HFF-Myc (cell line): ENCODE results near the gene UBE2E1.

Experiments used
- DNase-seq: peaks from one replicate; pipeline ENCODE4 v3.0.0-alpha.2; 2011; ENCODE audit warnings: low read depth; ENCODE audit errors: extremely low read depth
- H3K4me3 ChIP-seq: replicated peaks from 2 replicates; pipeline ENCODE4 v1.5.1; 2011; ENCODE audit warnings: low read depth, mild to moderate bottlenecking, control low read depth, low read length
- TF ChIP-seq, protein P1 (sequence below): IDR thresholded peaks from 2 replicates; pipeline ENCODE4 v1.5.1; 2012; ENCODE audit warnings: mild to moderate bottlenecking, low read depth, low read length, control low read depth; ENCODE audit errors: missing control alignments

The UBE2E1 gene

DNA sequence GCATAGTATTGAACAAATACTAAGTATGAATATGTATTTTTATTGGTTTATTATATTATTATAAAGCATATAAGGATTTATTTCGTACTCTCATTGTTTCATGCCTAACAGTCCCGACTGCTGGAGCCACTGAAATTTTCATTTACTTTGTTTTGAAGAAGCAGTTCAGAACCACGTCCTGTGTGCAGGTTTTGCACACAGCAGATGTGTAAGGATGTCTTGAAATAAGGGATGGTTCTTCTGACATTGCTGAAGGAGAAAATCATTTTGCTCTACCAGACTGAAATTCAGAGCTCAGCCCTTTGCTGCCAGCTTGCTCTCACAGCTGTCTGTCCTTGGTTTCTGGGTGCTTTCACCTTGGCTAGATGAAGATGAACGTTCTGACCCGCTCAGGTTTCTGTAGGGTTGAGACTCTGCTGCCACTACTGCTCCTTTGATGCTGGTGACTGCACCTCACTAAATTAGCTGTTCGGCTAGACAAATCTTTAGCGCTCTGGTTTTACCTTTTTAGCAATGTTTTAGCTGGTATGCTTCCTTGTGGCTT is 54.2 kb downstream of the UBE2E1 start:
- H3K4me3 ChIP-seq = no peak overlapping the region
- DNase-seq = no peak
- TF ChIP-seq, protein P1, sequence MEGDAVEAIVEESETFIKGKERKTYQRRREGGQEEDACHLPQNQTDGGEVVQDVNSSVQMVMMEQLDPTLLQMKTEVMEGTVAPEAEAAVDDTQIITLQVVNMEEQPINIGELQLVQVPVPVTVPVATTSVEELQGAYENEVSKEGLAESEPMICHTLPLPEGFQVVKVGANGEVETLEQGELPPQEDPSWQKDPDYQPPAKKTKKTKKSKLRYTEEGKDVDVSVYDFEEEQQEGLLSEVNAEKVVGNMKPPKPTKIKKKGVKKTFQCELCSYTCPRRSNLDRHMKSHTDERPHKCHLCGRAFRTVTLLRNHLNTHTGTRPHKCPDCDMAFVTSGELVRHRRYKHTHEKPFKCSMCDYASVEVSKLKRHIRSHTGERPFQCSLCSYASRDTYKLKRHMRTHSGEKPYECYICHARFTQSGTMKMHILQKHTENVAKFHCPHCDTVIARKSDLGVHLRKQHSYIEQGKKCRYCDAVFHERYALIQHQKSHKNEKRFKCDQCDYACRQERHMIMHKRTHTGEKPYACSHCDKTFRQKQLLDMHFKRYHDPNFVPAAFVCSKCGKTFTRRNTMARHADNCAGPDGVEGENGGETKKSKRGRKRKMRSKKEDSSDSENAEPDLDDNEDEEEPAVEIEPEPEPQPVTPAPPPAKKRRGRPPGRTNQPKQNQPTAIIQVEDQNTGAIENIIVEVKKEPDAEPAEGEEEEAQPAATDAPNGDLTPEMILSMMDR = no peak

DNA sequence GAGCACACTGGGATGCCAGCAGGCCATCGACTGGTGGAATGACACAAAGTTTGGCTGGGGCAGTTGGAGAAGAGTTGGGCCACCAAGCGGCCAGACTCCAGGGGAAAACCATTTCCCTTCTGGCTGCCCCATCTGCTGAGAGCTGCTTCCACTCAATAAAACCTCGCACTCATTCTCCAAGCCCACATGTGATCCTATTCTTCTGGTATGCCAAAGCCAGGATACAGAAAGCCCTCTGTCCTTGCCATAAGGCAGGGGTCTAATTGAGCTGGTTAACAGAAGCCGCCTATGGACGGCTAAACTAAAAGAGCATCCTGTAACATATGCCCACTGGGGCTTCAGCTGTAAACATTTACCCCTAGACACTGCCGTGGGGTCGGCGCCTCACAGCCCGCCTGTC is 55.9 kb downstream of the UBE2E1 start:
- no peak overlapping the region for H3K4me3 ChIP-seq
- TF ChIP-seq, protein P1 = no peak
- DNase-seq = no peak

DNA sequence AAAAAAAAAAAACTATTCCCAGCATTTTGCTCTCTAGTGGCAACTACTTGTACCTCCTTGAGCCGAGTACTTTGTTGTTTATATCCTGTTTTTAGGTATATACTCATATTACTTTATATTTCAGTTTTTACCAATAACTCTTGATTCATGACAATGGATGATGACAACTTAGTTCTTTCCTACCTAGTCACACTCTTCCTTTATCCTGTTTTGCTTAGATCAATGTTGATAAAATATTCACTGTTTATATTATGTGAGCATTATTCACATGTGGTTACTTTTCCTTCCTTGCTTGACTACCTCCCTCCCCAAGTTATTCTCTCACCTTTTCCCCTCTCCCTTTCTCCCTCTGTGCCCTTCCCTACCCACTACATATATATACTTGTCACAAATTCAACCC is 57.3 kb downstream of the UBE2E1 start:
- DNase-seq = no peak
- TF ChIP-seq, protein P1 = no peak
- no peak overlapping the region for H3K4me3 ChIP-seq

DNA sequence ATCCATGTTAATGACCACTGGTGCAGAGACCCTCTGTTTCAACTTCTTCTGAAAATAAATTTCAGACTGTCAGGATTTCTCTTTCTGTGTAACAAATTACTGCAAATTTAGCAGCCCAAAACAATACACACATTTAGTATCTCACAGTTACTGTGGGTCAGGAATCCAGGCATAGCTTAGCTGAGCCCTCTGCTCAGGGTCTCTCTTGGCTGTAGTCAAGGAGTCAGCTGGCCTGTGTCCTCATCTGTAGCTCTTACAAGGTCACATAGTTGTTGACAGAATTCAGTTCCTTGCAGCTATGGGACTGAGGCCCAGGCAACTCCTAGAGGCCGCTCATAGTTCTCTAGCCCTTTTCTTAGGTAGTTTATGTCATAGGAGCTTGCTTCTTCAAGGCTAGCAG is 59.2 kb downstream of the UBE2E1 start:
- H3K4me3 ChIP-seq = no peak overlapping the region
- DNase-seq = no peak
- TF ChIP-seq, protein P1 = no peak

DNA sequence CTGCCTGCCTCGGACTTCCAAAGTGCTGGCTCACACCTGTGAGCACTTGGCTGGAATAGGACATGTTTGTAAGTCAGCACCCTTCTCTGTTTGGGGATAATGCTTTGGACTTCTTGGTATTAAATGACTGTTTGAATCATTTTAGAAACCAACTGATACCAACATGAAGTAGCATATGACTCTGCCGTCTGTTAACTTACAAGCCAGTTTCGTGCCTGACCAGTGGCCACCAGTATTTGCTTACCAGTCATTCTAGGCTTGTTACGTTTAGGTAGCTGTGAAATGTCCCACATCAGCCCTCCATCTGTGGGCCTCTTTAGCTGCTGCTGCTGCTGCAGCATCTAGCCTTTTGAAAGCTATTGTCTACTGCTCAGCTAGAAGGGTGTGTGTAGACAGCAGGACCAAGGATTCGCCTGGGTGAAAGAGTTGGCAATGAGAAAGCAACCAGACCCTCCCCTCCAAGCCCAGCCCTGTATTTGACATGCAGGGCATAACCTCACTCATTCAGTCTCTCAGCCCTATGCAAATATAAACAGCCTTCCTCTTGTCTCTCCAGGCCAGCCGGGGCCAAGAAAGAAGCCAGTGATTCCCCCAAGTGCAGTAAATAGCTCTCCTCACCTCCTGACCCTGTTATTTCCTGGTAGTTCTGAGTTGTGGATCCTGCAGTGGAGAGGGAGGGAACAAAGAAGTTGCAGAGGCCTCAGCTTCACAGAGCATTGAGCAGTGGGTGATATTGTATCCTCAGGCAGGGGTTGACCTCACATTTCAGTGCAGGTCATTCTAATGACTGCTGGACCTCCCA is 60.0 kb downstream of the UBE2E1 start:
- no peak for DNase-seq
- H3K4me3 ChIP-seq = no peak overlapping the region
- TF ChIP-seq, protein P1 = no peak

DNA sequence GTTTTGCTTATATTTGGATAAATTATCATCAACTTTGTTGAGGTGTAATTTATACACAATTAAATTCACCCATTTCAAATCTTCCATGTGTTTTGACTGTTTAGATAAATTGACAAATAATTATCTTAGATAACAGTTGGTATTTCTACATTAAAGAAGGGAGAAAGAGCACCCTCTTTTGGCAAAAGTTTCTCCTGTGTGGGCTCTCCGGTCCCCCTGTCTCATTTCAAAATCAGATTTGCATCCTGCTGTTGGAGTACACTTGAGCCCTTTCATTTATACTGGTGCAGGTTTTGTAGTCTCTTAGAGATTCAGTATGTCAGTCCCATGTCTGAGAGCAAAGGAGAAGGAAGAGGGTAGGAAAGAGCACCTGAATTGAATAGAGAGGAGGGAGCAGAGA is 61.6 kb downstream of the UBE2E1 start:
- TF ChIP-seq, protein P1 = no peak
- no peak for DNase-seq
- no peak overlapping the region for H3K4me3 ChIP-seq
